NCI-H460 (cell line): ENCODE results near the gene CDK3. TPM values are rescaled to one million over a fixed set of nuclear protein-coding genes. Genes with fewer than 3 reads are reported as not detected.
"Not testable (repeated sequence)": the region's sequence is repeated elsewhere in the genome, so short reads cannot be mapped to it uniquely, and the experiment has no call there.

Source experiments
- DNase-seq: peaks from one replicate; pipeline ENCODE4 v3.0.0-alpha.2; 2016; ENCODE audit warnings: low read depth; ENCODE audit errors: extremely low read depth
- polyA plus RNA-seq: library from polyadenylated mRNA; depleted of rRNA; stranded (reverse); fragments of >200 nt; gene quantifications from 2 replicates; pipeline ENCODE4 v1.2.3, GENCODE V29; 2014; cell fraction: nucleus; rRNA removed
- total RNA-seq: library from RNA; depleted of rRNA; stranded (reverse); fragments of >200 nt; shearing (Covaris generic); gene quantifications from 2 replicates; pipeline ENCODE4 v1.2.3, GENCODE V29; 2014; rRNA removed

CDK3 gene
- total RNA-seq: 4.8 and 7.7 TPM in 2 replicates
- 41.6 and 59.0 TPM in 2 replicates for polyA plus RNA-seq

GRCh38 chr17:76000755-76001521 is at the start of gene CDK3:
TSS of gene CDK3 (plus strand) at chr17:76000855. CDS start at chr17:76001426, 571 bp downstream.
- DNase-seq: no peak

GRCh38 chr17:75950855-75951554 is 49.6 kb upstream of the CDK3 start:
- no peak for DNase-seq

GRCh38 chr17:75959051-75959838 is 41.4 kb upstream of the CDK3 start:
- no peak for DNase-seq

GRCh38 chr17:75959839-75960511 is 40.7 kb upstream of the CDK3 start:
- DNase-seq: no peak

- DNase-seq: no peak
Observed at GRCh38 chr17:75965468-75965867, 35.2 kb upstream of the CDK3 start.

GRCh38 chr17:75969044-75969443 is 31.6 kb upstream of the CDK3 start:
- DNase-seq: not testable (repeated sequence)

GRCh38 chr17:75970011-75970523 is 30.6 kb upstream of the CDK3 start:
- no peak for DNase-seq

GRCh38 chr17:75970626-75971025 is 30.0 kb upstream of the CDK3 start:
- no peak for DNase-seq

- DNase-seq: not testable (repeated sequence)
Observed at GRCh38 chr17:75975187-75975586, 25.5 kb upstream of the CDK3 start.

GRCh38 chr17:75975757-75976174 is 24.9 kb upstream of the CDK3 start:
- no peak for DNase-seq

GRCh38 chr17:75976175-75976848 is 24.3 kb upstream of the CDK3 start:
- DNase-seq: no peak

- peak; percentile 96 for DNase-seq
Observed at GRCh38 chr17:75978938-75979704, 21.5 kb upstream of the CDK3 start, which contains the start of the genes ACOX1 and TEN1. TSS of gene ACOX1 (minus strand) at chr17:75979166. CDS start at chr17:75979073, 93 bp downstream. TSS of gene TEN1 (plus strand) at chr17:75979240. CDS start at chr17:75986193, 6,953 bp downstream.

GRCh38 chr17:75979705-75980187 is 20.9 kb upstream of the CDK3 start:
- DNase-seq: peak; percentile 33

- no peak for DNase-seq
Observed at GRCh38 chr17:75980188-75981018, 20.3 kb upstream of the CDK3 start.

- DNase-seq: no peak
Observed at GRCh38 chr17:75981019-75981615, 19.5 kb upstream of the CDK3 start.

- DNase-seq: no peak
Observed at GRCh38 chr17:75983501-75984181, 17.0 kb upstream of the CDK3 start.

GRCh38 chr17:75985986-75986385 is 14.7 kb upstream of the CDK3 start:
- DNase-seq: no peak
